Immature natural killer cell (primary cell): Measurements from ENCODE around the gene MYH9. TPM values are rescaled to one million over a fixed set of nuclear protein-coding genes. Genes with fewer than 3 reads are reported as not detected.
"Not testable (repeated sequence)": the region's sequence is repeated elsewhere in the genome, so short reads cannot be mapped to it uniquely, and the experiment has no call there.

Source experiments
- DNase-seq, 3 donors: peaks; one replicate each; pipeline ENCODE4 v3.0.0; 2022; ENCODE audit warnings: mixed read lengths in 1 of 3
- H3K27ac Mint-ChIP-seq, 6 donors: one replicate each; pipeline ENCODE4 v1.8.0; 2020; ENCODE audit warnings: mixed read lengths in 6 of 6, mild to moderate bottlenecking in 5 of 6, inconsistent platforms in 4 of 6, moderate library complexity in 3 of 6
- H3K27me3 Mint-ChIP-seq, 3 donors: one replicate each; pipeline ENCODE4 v1.8.0; 2020 to 2021; ENCODE audit warnings: low read depth in 3 of 3, mild to moderate bottlenecking in 3 of 3, mixed read lengths in 3 of 3, moderate library complexity in 3 of 3, inconsistent platforms in 1 of 3
- H3K36me3 Mint-ChIP-seq, 3 donors: one replicate each; pipeline ENCODE4 v1.8.0; 2020; ENCODE audit warnings: mixed read lengths in 3 of 3, inconsistent platforms in 2 of 3, mild to moderate bottlenecking in 2 of 3
- H3K4me1 Mint-ChIP-seq, 2 donors: one replicate each; pipeline ENCODE4 v1.8.0; 2020; ENCODE audit warnings: inconsistent platforms in 2 of 2, mild to moderate bottlenecking in 2 of 2, mixed read lengths in 2 of 2, moderate library complexity in 1 of 2
- H3K4me3 Mint-ChIP-seq, 5 donors: one replicate each; pipeline ENCODE4 v1.8.0; 2020; ENCODE audit warnings: mild to moderate bottlenecking in 5 of 5, mixed read lengths in 5 of 5, inconsistent platforms in 3 of 5, moderate library complexity in 3 of 5
- H3K9me3 Mint-ChIP-seq, 6 donors: one replicate each; pipeline ENCODE4 v1.8.0; 2020; ENCODE audit warnings: mild to moderate bottlenecking in 6 of 6, mixed read lengths in 6 of 6, inconsistent platforms in 4 of 6, moderate library complexity in 3 of 6
- polyA plus RNA-seq, 3 donors: library from polyadenylated mRNA; unstranded; fragments of 300-500 nt; fragmentation: Illumina TruSeq; gene quantifications; one replicate each; pipeline ENCODE4 v1.2.3, GENCODE V29; 2021

Gene MYH9
- polyA plus RNA-seq, 3 donors from 2014 or later: 8.7 to 355 (median 40.2) TPM

GRCh38 chr22:36251979-36252608 lies 135.7 kb downstream of the MYH9 start:
- not testable (repeated sequence) for H3K9me3 Mint-ChIP-seq, H3K27me3 Mint-ChIP-seq, H3K36me3 Mint-ChIP-seq, DNase-seq
- peak overlapping the region; percentile 94 to 98 (median 95) for H3K4me3 Mint-ChIP-seq
- peaks cover 47 to 51% of the 10 kb centered on the region in 2 donors for H3K4me1 Mint-ChIP-seq
- peak overlapping the region; percentile 91 to 97 (median 95) for H3K27ac Mint-ChIP-seq

DNA sequence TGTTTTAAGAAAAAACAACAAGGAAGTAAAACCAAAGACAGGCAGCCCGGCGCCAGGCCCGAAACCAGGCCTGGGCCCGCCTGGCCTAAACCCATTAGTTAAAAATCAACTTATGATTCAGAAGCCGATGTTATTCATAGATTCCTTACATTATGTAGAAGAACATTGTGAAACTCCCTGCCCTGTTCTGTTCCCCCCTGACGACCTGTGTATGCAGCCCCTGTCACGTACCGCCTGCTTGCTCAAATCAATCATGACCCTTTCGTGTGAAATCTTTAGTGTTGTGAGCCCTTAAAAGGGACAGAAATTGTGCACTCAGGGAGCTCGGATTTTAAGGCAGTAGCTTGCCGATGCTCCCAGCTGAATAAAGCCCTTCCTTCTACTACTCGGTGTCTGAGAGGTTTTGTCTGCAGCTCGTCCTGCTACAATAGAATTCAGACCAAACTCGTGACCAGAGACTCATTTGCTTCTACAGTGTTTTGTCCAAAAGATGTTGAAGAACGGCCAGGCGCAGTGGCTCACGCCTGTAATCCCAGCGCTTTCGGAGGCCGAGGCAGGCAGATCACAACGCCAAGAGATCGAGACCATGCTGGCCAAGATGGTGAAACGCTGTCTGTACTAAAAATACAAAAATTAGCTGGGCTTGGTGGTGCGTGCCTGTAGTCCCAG lies 137.3 kb downstream of the MYH9 start:
- DNase-seq, H3K27me3 Mint-ChIP-seq, H3K9me3 Mint-ChIP-seq, H3K36me3 Mint-ChIP-seq, H3K4me3 Mint-ChIP-seq: not testable (repeated sequence)
- peaks cover 32 to 34% of the 10 kb centered on the region in 2 donors for H3K4me1 Mint-ChIP-seq
- H3K27ac Mint-ChIP-seq: peak overlapping the region in 2 of 6 donors; percentile 9 to 47

- Mint-ChIP-seq H3K4me3 (no peak overlapping the region), H3K4me1 (peaks cover 22 to 26% of the 10 kb centered on the region in 2 donors), H3K9me3 (no peaks in the 10 kb centered on the region), H3K27me3 (peaks cover 2 to 7% (median 2%) of the 10 kb centered on the region in 3 donors), H3K27ac (no peak overlapping the region), H3K36me3 (no peaks in the 10 kb centered on the region)
- no peak for DNase-seq
Measured at GRCh38 chr22:36249160-36249559, 138.6 kb downstream of the MYH9 start.

GRCh38 chr22:36247955-36248354 lies 139.8 kb downstream of the MYH9 start:
- Mint-ChIP-seq H3K27ac (no peak overlapping the region), H3K4me3 (no peak overlapping the region)

DNA sequence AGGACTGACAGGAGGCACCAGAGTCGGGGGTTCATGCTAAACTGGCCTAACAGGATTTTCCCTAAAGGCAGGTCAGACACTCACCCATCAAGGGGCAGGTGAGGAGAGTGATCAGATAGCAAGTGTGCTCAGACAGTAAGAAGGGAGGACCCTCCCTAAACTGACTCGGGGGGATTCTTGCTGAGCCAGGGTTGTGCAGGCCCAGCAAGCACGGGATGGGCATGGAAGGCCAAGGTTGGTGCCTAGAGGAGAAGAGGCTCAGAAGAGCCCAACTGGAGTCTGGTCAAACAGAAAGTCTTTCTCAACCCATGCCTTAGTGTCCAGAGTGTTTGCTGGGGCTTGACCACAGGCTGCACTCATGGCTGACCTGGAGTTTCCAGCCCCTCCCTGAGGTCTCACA lies 141.0 kb downstream of the MYH9 start:
- no peak overlapping the region for H3K4me3 Mint-ChIP-seq
- H3K9me3 Mint-ChIP-seq: peaks cover 0 to 11% (median 1%) of the 10 kb centered on the region in 6 donors
- H3K27ac Mint-ChIP-seq: peak overlapping the region in 1 of 6 donors; percentile 17
- H3K36me3 Mint-ChIP-seq: peaks cover 0 to 3% (median 0%) of the 10 kb centered on the region in 3 donors
- H3K27me3 Mint-ChIP-seq: peaks cover 0 to 4% (median 3%) of the 10 kb centered on the region in 3 donors
- no peak for DNase-seq
- peaks cover 0 to 1% of the 10 kb centered on the region in 2 donors for H3K4me1 Mint-ChIP-seq

More at GRCh38 chr22:36247955-36248354, 139.8 kb downstream of the MYH9 start:
- DNase-seq: no peak
- peaks cover 10 to 13% of the 10 kb centered on the region in 2 donors for H3K4me1 Mint-ChIP-seq
- peaks cover 0 to 3% (median 0%) of the 10 kb centered on the region in 3 donors for H3K36me3 Mint-ChIP-seq
- H3K9me3 Mint-ChIP-seq: peaks cover 0 to 4% (median 1%) of the 10 kb centered on the region in 6 donors
- H3K27me3 Mint-ChIP-seq: peaks cover 2 to 5% (median 4%) of the 10 kb centered on the region in 3 donors

DNA sequence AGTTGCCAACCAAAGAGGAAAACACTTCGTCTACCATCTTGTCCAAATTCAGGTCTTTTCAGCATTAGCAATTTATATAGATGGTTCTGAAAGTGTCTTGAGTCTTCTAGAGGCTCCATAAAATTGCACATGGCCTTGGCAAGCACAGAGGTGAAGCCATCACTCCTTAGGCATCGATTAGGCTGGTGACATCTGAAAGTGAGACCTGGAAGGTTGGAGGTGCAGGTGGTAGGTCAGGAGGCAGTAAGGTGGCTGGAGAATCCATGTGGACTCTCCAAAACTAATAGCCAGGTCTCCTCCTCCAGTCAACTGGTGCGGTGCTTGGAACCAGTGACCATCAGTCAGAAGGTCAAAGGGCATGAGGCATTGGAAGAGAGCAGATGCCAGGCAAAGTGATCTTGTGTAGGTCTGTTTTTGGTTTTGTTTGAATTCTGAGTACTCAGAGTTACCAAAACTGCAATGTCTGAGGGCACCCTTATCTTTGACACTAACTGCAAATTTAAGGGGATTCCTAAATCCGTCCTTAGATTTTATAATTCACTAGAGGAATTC lies 141.9 kb downstream of the MYH9 start:
- DNase-seq: no peak
- Mint-ChIP-seq H3K36me3 (peaks cover 0 to 3% (median 0%) of the 10 kb centered on the region in 3 donors), H3K4me3 (no peak overlapping the region)

GRCh38 chr22:36244522-36245391 lies 143.0 kb downstream of the MYH9 start:
- H3K27ac Mint-ChIP-seq: no peak overlapping the region

More for the DNA sequence above, 141.9 kb downstream of the MYH9 start:
- Mint-ChIP-seq H3K27ac (no peak overlapping the region), H3K9me3 (peaks cover 0 to 11% (median 1%) of the 10 kb centered on the region in 6 donors), H3K4me1 (no peaks in the 10 kb centered on the region), H3K27me3 (peaks cover 0 to 4% (median 3%) of the 10 kb centered on the region in 3 donors)

DNA sequence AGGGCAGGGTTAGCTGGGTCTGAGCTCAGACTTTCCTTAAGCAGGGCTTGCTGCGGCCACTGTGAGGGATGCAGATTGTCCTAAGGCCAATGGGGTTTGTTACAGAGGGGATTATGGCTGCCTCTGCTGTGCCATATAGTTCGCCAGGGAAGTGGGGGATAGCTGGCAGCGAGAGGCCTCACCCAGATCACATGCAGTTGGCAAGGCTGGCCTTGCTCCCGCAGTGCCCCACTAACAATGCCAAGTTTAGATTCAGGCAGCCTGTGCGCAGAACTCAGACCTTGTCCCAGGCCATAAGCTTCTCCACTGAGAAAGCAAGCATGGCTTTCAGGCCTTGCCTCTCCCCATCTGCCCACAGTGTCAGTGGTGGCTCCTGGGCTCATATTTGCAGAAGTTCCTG lies 143.8 kb downstream of the MYH9 start:
- Mint-ChIP-seq H3K4me3 (no peak overlapping the region), H3K36me3 (peaks cover 0 to 3% (median 3%) of the 10 kb centered on the region in 3 donors), H3K4me1 (peaks cover 12 to 13% of the 10 kb centered on the region in 2 donors), H3K27ac (no peak overlapping the region), H3K27me3 (peaks cover 0 to 9% (median 7%) of the 10 kb centered on the region in 3 donors), H3K9me3 (peaks cover 0 to 11% (median 1%) of the 10 kb centered on the region in 6 donors)
- DNase-seq: no peak

More at GRCh38 chr22:36244522-36245391, 143.0 kb downstream of the MYH9 start:
- no peak overlapping the region for H3K4me3 Mint-ChIP-seq
- H3K27me3 Mint-ChIP-seq: peaks cover 0 to 4% (median 3%) of the 10 kb centered on the region in 3 donors
- peaks cover 4 to 5% of the 10 kb centered on the region in 2 donors for H3K4me1 Mint-ChIP-seq
- DNase-seq: no peak
- H3K9me3 Mint-ChIP-seq: peaks cover 0 to 11% (median 1%) of the 10 kb centered on the region in 6 donors
- peaks cover 0 to 3% (median 0%) of the 10 kb centered on the region in 3 donors for H3K36me3 Mint-ChIP-seq

GRCh38 chr22:36239401-36240171 lies 148.2 kb downstream of the MYH9 start, which contains the start of gene APOL2:
APOL2 (minus strand) TSS chr22:36239527; CDS start chr22:36233162, 6,365 bp downstream.
- H3K4me3 Mint-ChIP-seq: peak within 1 kb of the TSS; percentile 93 to 100 (median 99)
- peaks cover 19 to 29% (median 23%) of the 10 kb centered on the region in 3 donors for H3K36me3 Mint-ChIP-seq
- peaks cover 0 to 9% (median 8%) of the 10 kb centered on the region in 3 donors for H3K27me3 Mint-ChIP-seq
- peaks cover 0 to 11% (median 1%) of the 10 kb centered on the region in 6 donors for H3K9me3 Mint-ChIP-seq
- peaks cover 54 to 57% of the 10 kb centered on the region in 2 donors for H3K4me1 Mint-ChIP-seq
- peak; percentile 77 to 82 (median 80) for DNase-seq
- peak within 1 kb of the TSS; percentile 96 to 99 (median 99) for H3K27ac Mint-ChIP-seq

DNA sequence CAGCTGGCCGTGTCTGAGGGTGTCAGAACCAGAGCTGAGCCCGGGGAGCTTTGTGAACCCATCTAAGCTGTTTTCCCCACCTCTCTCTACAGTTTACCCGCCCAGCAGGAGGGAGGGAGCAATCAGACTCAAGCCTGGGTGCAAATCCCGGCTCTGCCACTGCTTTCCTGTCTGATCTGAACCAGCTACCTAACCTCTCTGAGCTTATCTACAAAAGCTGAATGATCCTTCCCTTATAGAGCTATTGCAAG lies 148.7 kb downstream of the MYH9 start:
- Mint-ChIP-seq H3K36me3 (peaks cover 24 to 34% (median 28%) of the 10 kb centered on the region in 3 donors), H3K9me3 (peaks cover 0 to 11% (median 1%) of the 10 kb centered on the region in 6 donors), H3K27ac (peak overlapping the region; percentile 96 to 99 (median 99)), H3K4me1 (peaks cover 59 to 62% of the 10 kb centered on the region in 2 donors), H3K4me3 (peak overlapping the region; percentile 93 to 100 (median 99)), H3K27me3 (peaks cover 0 to 9% (median 8%) of the 10 kb centered on the region in 3 donors)
- DNase-seq: no peak

DNA sequence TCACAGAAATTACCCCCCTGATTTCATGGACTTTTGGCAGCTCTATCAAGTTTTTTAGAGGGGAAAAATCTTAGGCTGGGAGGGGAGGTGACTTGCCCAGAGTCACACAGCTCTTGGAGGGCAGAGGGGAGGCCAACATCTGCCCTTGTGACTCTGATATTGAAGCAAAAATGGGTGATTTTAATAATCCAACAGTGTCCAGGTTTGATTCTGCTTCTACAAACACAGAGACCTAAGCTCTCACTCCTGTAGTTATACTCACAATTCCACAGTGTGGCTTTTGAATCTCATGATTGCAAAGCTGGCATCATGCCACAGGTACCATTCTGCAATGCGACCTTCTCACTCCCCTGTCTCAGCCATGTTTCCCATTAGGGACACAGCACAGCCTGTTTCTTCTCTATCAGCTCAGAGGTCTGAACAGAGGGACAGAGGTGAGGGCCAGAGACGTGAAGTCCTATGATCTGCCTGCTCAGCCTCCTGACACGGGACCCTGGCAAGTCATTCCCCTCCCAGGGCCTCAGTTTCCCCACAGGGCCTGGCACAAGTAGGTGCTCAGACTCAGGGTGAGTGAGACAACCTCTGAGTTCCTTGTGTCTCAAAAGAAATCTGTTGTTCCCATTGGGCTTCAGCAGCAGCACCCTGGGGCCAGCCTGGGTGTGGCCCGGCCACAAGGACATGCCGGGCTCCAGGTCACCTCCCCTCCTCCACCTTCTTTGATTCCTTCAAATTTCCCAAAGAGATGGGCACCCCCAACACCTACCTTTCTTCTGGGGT lies 149.2 kb downstream of the MYH9 start:
- peaks cover 0 to 11% (median 8%) of the 10 kb centered on the region in 3 donors for H3K27me3 Mint-ChIP-seq
- H3K4me3 Mint-ChIP-seq: peak overlapping the region; percentile 93 to 100 (median 99)
- peak overlapping the region; percentile 96 to 99 (median 99) for H3K27ac Mint-ChIP-seq
- peaks cover 59 to 67% of the 10 kb centered on the region in 2 donors for H3K4me1 Mint-ChIP-seq
- peaks cover 26 to 39% (median 31%) of the 10 kb centered on the region in 3 donors for H3K36me3 Mint-ChIP-seq
- peaks cover 0 to 11% (median 1%) of the 10 kb centered on the region in 6 donors for H3K9me3 Mint-ChIP-seq
- no peak for DNase-seq
